Measurements from ENCODE around the gene GNPTAB. TPM values are rescaled to one million over a fixed set of nuclear protein-coding genes. Genes with fewer than 3 reads are reported as not detected.

The GNPTAB gene
- total and polyA plus RNA-seq, 2 of the 4 experiments (the other 2 are of a cell fraction) = 16.0 to 24.2 TPM

DNA sequence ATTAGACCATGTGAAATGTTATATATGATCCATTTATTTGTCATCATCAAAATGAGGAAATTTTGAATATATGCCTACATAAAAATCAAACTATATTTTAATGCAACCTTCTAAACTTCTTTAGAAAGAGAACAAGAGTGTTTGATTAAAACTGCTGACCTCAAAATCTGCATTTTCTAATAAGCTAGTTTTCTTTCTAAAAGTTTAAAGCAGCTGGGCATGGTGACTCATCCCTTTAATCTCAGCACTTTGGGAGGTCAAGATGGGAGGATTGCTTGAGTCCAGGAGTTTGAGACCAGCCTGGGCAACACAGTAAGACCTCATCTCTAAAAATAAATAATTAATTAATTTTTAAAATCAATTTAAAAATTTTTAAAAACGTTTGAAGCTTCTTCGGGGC, 36.2 kb downstream of the GNPTAB start:
- no peak overlapping the region for H3K4me2 ChIP-seq (ENCODE audit: low read depth, low read length)
- no peak overlapping the region for H3K56ac ChIP-seq (ENCODE audit: extremely low read depth, insufficient read depth, low read length)
- no TSS peak for BruUV-seq (replicated peaks)
- H3K9ac ChIP-seq (ENCODE audit: low read depth, low read length) = no peak overlapping the region
- no peak for DNase-seq
- no peak overlapping the region for H2BK20ac ChIP-seq (ENCODE audit: low read depth, low read length)
- no peak for ATAC-seq (ENCODE audit: low read depth)
- dilution Hi-C loops (cut with HindIII; ENCODE audit: low sequenced_read_pairs, unreplicated experiment) (no loop called here), in situ Hi-C loops (cut with MboI; ENCODE audit: low sequenced_read_pairs) (no loop called here), intact Hi-C loops (cut with micrococcal nuclease) (no loop called here)
- no peak overlapping the region for H3K23ac ChIP-seq (ENCODE audit: low read depth, low read length)
- H2AK9ac ChIP-seq (replicated peaks; ENCODE audit: low read depth, low read length, poor library complexity) = no peak overlapping the region
- WGBS, 2 experiments (ENCODE audit: extremely low coverage in 2 of 2, insufficient read length in 1 of 2) = no CpG with 5 or more reads among the region's 2 CpGs
- H3K4me3 ChIP-seq (ENCODE audit: insufficient read depth, low read depth, low read length) = no peak overlapping the region
- H4K8ac ChIP-seq (ENCODE audit: low read depth in 2 of 2, low read length in 2 of 2) = no peak overlapping the region
- CTCF ChIA-PET = no interaction called here
- TF ChIP-seq SMC3 (IDR thresholded peaks at IDR 0.05; ENCODE audit: low read depth, low read length) = no peak
- TF ChIP-seq CEBPB (IDR thresholded peaks at IDR 0.05; ENCODE audit: low read depth, low read length) = no peak
- TF ChIP-seq ELK1 (IDR thresholded peaks at IDR 0.05; ENCODE audit: borderline replicate concordance, low read depth, low read length) = no peak
- TF ChIP-seq NFE2L2 (IDR thresholded peaks at IDR 0.05; ENCODE audit: low read depth, low read length) = no peak
- TF ChIP-seq, protein P1, sequence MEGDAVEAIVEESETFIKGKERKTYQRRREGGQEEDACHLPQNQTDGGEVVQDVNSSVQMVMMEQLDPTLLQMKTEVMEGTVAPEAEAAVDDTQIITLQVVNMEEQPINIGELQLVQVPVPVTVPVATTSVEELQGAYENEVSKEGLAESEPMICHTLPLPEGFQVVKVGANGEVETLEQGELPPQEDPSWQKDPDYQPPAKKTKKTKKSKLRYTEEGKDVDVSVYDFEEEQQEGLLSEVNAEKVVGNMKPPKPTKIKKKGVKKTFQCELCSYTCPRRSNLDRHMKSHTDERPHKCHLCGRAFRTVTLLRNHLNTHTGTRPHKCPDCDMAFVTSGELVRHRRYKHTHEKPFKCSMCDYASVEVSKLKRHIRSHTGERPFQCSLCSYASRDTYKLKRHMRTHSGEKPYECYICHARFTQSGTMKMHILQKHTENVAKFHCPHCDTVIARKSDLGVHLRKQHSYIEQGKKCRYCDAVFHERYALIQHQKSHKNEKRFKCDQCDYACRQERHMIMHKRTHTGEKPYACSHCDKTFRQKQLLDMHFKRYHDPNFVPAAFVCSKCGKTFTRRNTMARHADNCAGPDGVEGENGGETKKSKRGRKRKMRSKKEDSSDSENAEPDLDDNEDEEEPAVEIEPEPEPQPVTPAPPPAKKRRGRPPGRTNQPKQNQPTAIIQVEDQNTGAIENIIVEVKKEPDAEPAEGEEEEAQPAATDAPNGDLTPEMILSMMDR (conservative IDR thresholded peaks at IDR 0.05; ENCODE audit: low read depth, low read length) = no peak
- TF ChIP-seq, protein P2, sequence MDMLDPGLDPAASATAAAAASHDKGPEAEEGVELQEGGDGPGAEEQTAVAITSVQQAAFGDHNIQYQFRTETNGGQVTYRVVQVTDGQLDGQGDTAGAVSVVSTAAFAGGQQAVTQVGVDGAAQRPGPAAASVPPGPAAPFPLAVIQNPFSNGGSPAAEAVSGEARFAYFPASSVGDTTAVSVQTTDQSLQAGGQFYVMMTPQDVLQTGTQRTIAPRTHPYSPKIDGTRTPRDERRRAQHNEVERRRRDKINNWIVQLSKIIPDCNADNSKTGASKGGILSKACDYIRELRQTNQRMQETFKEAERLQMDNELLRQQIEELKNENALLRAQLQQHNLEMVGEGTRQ (IDR thresholded peaks at IDR 0.05; ENCODE audit: low read depth, low read length) = no peak
- TF ChIP-seq BHLHE40 (IDR thresholded peaks at IDR 0.05; ENCODE audit: low read depth, low read length) = no peak
- no peak for TF ChIP-seq MAZ (IDR thresholded peaks at IDR 0.05; ENCODE audit: borderline replicate concordance, low read depth, low read length)
- no peak for TF ChIP-seq RAD21 (IDR thresholded peaks at IDR 0.05; ENCODE audit: low read length)
- no peak for TF ChIP-seq RFX5 (IDR thresholded peaks at IDR 0.05; ENCODE audit: low read depth, low read length)
- no peak for TF ChIP-seq MXI1 (IDR thresholded peaks at IDR 0.05; ENCODE audit: borderline replicate concordance, low read depth, low read length)
- TF ChIP-seq POLR2A (IDR thresholded peaks at IDR 0.05; ENCODE audit: low read depth, low read length) = no peak
- H2AFZ ChIP-seq (replicated peaks; ENCODE audit: low read length, poor library complexity) = no peak overlapping the region
- POLR2A ChIA-PET (ENCODE audit: unreplicated experiment) = no interaction called here
- H2BK120ac ChIP-seq (ENCODE audit: low read depth, low read length) = no peak overlapping the region
- no peak overlapping the region for H2BK5ac ChIP-seq (ENCODE audit: low read depth, low read length, poor library complexity, severe bottlenecking)
- H2AK5ac ChIP-seq (ENCODE audit: low read depth, low read length) = no peak overlapping the region
- no peak overlapping the region for H3K27ac ChIP-seq (ENCODE audit: insufficient read depth, low read length)
- H3K18ac ChIP-seq (ENCODE audit: low read depth, low read length) = no peak overlapping the region
- H3K14ac ChIP-seq (replicated peaks; ENCODE audit: low read depth, low read length) = no peak overlapping the region
- H3K27me3 ChIP-seq (ENCODE audit: control insufficient read depth, insufficient read depth, low read length) = no peaks in the 10 kb centered on the region
- no peak overlapping the region for H3K4ac ChIP-seq (ENCODE audit: low read depth, low read length)
- H3K9me1 ChIP-seq (ENCODE audit: insufficient read depth, low read length) = no peaks in the 10 kb centered on the region
- H3K4me1 ChIP-seq (ENCODE audit: control insufficient read depth, insufficient read depth, low read length) = no peaks in the 10 kb centered on the region; the same call in 1 of the 2 replicates
- no peaks in the 10 kb centered on the region for H3K9me3 ChIP-seq (ENCODE audit: control insufficient read depth, insufficient read depth, low read length)
- no peaks in the 10 kb centered on the region for H4K20me1 ChIP-seq (ENCODE audit: insufficient read depth, low read length)
- no peak overlapping the region for H2BK15ac ChIP-seq (ENCODE audit: low read depth, low read length)
- H3K36me3 ChIP-seq (ENCODE audit: control insufficient read depth, insufficient read depth, low read length) = no peaks in the 10 kb centered on the region
- H3K79me1 ChIP-seq (ENCODE audit: low read depth in 1 of 2, low read length in 2 of 2) = no peaks in the 10 kb centered on the region; a peak in 2 of 4 replicates
- H4K91ac ChIP-seq (ENCODE audit: insufficient read depth, low read depth, low read length) = no peak overlapping the region
- no peak overlapping the region for H4K5ac ChIP-seq (ENCODE audit: low read depth, low read length)
